AG09319 (cell line): ENCODE data around the gene SYNE2.

Experiments used
- DNase-seq: peaks from one replicate; pipeline ENCODE4 v3.0.0-alpha.2; 2010; ENCODE audit warnings: low read depth; ENCODE audit errors: extremely low read depth
- CTCF ChIP-seq: IDR thresholded peaks from 2 replicates; pipeline ENCODE4 v1.5.1; 2011; ENCODE audit warnings: low read depth, mild to moderate bottlenecking, inconsistent platforms, low read length, moderate library complexity

SYNE2 gene

GRCh38 chr14:64053694-64054669, 201.2 kb downstream of the SYNE2 start:
- TF ChIP-seq CTCF: no peak
- DNase-seq: no peak

GRCh38 chr14:64059454-64060198, 206.8 kb downstream of the SYNE2 start:
- no peak for DNase-seq
- no peak for TF ChIP-seq CTCF

GRCh38 chr14:64060199-64060545, 207.4 kb downstream of the SYNE2 start:
- TF ChIP-seq CTCF: no peak
- DNase-seq: no peak

- DNase-seq: no peak
- TF ChIP-seq CTCF: peak; percentile 32
Observed at GRCh38 chr14:64060648-64061096, 207.9 kb downstream of the SYNE2 start.

GRCh38 chr14:64061115-64061514, 208.3 kb downstream of the SYNE2 start:
- no peak for TF ChIP-seq CTCF
- no peak for DNase-seq

- no peak for TF ChIP-seq CTCF
- DNase-seq: no peak
Observed at GRCh38 chr14:64061706-64062105, 208.9 kb downstream of the SYNE2 start.
